GM18870 (cell line): ENCODE results near the gene TPCN2.

ENCODE experiments used
- ATAC-seq: cut with Tn5 transposase; IDR thresholded peaks from one replicate; pipeline ENCODE4 v1.9.1; 2021; ENCODE audit warnings: moderate library complexity; ENCODE audit not compliant: unreplicated experiment

TPCN2 gene

DNA sequence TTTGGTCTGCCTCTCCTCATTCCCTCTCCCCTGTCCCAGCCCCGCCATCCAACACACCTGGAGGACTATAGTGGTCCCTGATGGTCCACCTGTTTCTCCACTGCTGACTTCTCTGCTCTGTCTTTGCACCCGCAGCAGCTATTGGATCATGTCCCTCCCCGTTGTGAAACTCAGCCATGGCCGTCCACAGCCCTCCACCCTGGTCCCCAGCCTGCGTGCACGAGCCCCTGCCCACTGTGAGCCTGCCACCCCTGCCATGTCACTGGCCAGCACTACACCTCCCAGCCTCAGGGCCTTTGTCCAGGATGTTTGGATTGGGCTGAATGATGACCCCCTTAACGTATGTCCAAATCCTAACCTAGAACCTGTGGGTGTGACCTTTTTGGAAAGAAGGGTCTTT is 59.3 kb downstream of the TPCN2 start:
- no peak for ATAC-seq

DNA sequence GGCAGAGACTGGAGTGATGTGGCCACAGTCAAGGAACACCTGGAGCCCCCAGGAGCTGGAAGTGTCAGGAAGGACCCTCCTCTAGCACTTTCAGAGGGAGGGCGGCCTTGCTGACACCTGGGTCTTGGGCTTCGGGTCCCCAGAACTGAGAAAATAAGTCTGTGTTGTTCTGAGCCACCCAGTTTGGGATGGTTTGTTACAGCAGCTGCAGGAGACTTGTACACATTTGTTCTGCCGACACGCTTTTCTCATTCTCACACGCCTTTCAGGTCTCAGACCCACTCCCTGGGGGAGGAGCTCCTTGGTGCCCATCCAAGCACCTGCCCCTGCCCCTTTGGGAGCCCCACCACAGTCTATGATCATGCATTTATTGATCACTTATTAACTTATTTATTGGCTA is 59.8 kb downstream of the TPCN2 start:
- ATAC-seq: no peak

DNA sequence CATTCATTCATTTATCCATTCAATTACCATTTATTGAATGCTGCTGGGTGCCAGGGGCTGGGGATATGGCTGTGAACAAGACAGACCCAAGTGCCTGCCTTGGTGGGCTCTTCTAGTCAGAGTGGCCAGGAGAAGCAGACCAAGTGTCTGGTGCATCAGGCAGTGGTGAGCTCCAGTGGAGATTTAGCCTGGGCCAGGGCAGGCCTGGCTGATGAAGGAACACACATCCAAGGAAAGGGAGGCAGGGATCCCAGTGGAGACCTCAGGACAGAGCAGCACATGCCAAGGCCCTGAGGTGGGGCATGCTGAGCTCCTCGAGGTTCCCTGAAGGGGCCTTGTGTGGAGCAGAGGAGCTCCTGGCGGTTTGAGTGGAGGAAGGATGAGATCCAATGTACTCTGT is 60.4 kb downstream of the TPCN2 start:
- ATAC-seq: no peak

DNA sequence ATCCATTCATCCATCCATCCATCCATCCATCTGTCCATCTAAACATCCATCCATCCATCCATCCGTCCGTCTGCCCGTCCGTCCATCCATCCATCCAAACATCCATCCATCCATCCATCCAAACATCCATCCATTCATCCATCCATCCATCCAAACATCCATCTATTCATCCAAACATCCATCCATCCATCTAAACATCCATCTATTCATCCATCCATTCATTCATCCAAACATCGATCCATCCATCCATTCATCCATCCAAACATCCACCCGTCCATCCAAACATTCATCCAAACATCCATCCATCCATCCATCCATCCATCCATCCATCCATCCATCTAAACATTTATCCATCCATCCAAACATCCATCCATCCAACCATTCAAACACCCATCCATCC is 61.7 kb downstream of the TPCN2 start:
- no peak for ATAC-seq

DNA sequence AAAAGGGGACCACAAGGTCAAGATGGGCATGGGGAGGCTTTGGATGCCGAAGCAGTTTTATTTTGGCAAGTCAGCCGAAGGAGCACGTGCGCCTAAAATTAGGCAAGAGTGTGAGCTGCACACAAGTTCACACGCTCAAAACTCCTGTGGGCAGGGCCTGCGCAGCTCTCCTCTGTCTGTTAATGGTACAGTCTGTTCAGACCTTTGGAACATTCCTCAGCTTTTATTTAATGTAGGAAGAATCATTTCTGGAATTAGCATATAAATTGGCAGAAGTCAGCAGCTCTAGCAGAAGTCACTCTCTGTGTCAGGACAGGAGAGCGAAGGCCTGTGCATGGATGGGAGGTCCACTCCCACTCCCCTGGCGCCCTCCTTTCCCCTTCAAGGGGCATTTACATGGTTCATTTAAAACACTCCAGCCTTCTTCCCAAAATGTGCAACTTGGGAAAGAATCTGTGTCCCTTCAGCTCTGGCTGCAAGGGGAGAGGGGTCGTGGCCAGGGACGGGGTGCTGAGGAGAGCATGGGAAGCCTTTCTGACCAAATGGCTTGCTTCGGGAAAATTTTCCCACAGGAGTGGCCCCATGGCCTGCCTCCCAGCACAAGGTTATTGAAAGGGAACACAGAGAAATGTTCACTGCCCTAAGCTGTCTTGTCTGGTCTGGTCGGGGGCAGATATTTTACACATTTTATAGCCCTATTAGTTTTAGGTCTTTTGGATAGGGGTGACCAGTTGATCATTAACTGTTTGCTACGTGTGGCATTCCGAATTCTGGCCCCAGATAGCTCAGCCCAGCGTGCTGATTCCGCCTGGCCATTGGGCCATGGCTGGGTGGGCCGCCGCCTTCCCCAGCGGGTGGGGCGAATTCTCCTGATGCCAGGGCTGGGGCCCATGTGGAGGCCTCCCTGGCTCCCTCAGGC is 63.2 kb downstream of the TPCN2 start:
- no peak for ATAC-seq

GRCh38 chr11:69113226-69113625 is 64.5 kb downstream of the TPCN2 start:
- ATAC-seq: no peak

GRCh38 chr11:69113646-69114340 is 65.1 kb downstream of the TPCN2 start:
- ATAC-seq: no peak

DNA sequence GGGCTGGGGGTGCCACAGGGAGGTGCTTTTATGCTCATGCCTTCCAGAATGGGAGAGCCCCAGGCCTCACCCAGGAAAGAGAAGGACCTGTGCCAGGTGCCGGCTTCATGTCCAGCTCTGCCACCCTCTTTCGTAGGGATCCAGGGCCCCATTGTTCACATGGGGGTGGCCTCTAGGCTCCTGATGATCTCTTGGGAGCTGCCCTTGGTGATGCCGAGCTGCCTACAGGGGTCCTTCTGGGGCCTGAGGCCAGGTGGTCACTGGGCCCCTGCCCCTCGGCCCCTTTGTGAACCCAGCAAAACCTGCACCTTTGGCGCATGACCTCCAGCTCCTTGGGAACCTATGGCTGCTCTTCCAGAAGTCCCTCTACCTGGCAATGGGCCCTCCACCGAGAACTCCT is 65.6 kb downstream of the TPCN2 start:
- no peak for ATAC-seq

DNA sequence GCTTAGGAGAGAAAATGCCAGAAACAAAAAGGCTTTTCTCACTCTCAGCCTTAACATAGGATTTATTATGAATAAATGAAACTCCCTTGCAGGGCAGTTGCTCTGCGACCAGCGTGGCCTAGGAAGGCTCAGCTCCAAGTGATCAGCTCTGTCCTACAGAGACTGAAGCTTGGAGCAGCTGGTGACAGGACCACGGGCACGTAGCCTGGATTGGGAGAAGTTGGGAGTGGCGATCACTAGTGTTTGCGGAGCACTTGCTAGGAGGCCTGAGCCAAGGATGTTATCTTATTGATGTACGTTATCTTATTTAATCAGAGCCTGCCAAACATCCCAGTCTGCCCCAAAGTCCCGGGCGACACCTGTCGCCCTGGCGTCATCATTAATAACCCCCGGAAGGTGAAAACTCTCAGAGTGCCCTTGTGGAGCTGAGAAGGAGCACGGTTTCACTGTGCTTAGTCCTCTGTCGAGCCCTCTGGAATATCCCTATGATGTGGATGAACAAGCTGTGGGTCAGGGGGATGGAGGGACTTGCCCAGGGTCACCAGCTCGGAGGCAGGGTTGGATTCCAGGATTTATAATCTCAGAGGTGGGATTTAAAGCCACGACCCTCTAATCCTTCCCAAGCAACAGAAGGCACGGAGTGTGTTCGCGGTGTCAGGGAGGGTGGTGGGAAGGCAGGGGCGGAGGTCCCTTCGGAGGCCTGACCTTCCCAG is 66.2 kb downstream of the TPCN2 start:
- ATAC-seq: no peak

DNA sequence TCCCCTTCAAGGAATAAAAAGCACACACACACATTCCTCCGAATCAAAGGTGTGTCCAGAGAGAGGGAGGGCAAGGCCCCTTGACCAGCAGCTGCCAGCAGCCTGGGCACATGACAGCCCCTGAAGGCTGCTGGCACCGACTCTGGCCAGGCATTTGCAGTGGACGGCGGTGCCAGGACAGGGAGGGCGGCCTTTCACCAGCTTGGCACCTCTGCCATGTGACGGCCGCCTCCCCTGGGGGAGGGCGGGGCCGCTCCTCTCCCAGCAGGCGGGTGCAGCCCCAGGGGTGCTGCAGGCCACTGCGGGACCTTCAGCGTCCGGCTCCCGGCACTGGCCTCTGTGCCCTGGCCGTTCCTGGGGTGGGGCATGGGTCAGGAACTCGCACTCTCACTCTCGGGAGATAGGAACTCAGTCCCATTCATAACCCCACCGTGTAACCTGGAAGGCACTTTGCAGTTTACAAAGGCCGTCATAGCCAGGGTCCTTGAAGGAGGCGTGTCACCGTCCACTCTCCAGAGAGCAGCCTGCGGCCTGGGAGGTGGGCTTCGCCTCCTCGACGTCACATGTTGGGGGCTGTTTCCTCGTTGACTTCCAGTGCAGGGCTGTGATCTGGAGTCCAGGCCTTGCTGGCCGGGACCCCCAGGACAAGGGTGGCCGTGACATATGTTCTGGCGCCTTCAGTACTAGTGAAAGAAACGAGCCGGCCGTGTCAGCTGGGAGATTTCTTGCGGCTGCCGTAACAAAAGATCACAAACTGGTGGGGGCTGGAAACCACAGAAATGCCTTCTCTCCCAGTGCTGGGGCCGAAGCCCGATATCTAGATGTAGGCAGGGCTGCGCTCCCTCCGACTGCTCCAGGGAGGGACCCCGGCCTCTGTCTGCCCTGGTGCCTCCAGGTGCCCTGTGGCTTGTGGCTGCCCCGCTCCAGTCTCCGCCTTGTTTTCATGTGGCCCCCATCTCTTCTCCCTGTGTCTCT is 67.1 kb downstream of the TPCN2 start:
- ATAC-seq: no peak

DNA sequence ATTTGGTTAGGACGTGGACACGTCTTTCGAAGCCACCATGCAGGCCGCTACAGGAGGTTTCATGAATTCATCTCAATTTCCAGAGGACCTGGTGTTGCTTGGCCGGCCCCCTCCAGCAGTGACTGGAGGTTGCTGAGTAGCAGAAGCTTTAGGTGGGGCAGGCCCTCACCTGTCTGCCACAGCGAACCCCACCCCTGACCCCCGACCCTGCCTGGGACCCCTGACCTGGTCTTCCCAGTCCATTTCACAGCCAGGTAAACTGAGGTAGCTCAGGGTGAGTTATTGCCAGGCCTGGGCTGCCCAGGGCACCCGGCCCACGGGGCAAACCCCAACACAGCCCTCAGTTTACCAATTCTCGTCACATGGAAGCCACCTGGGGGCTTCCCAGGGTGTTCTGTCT is 67.9 kb downstream of the TPCN2 start:
- ATAC-seq: no peak

- no peak for ATAC-seq
Measured at GRCh38 chr11:69119190-69119589, 70.5 kb downstream of the TPCN2 start.

DNA sequence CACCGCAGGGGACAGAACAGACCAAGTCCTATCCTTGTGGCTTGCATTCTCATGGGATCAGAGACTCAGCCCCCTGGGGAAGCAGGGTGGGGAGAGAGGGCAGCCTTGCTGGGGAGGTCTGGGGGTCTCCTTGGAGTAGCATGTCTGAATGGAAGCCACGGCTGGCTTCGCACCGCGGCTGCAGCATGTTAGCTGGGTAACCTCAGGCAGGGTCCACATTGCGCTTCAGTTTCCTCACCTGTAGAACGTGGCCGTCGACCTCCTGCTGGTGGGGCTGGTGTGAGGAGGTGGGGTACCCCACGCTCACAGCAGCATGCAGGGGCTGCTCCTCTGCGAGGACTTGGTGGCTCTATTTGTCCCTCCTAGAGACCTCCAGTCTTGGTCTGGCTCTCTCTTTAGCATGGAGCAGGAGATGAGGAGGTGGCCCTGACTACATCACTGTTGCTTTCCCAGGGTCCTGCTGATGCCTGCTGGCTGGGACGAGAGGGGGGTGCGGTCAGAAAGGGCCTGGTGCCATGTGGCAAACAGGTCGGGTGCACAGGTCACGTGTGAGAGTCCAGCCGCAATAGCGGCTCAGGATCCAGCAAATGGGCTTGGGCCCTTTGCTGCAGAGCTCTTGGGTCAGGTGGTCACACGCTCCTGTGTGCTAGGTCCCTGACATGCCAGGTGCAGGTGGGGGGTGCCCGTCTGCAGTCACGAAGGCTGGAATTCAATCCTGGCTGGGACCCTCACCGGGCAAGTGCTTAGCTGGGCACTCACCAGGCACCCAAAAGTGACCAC is 71.6 kb downstream of the TPCN2 start:
- ATAC-seq: no peak

DNA sequence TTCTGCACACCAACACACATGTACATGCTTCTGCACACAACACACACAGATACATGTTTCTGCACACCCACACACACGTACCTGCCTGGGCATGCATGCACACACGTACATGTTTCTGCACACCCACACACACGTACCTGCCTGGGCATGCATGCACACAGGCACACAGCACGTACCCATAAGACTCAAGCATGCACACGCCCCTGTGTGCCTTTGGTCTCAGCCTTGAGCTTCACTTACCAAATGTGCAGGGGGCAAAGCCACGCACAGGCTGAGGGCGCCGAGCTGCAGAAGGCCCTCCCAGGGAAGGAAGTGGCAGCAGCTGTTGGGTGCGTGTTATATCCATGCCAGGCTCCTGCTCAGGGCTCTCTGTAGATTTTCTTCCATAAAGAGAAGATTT is 72.3 kb downstream of the TPCN2 start:
- ATAC-seq: no peak

DNA sequence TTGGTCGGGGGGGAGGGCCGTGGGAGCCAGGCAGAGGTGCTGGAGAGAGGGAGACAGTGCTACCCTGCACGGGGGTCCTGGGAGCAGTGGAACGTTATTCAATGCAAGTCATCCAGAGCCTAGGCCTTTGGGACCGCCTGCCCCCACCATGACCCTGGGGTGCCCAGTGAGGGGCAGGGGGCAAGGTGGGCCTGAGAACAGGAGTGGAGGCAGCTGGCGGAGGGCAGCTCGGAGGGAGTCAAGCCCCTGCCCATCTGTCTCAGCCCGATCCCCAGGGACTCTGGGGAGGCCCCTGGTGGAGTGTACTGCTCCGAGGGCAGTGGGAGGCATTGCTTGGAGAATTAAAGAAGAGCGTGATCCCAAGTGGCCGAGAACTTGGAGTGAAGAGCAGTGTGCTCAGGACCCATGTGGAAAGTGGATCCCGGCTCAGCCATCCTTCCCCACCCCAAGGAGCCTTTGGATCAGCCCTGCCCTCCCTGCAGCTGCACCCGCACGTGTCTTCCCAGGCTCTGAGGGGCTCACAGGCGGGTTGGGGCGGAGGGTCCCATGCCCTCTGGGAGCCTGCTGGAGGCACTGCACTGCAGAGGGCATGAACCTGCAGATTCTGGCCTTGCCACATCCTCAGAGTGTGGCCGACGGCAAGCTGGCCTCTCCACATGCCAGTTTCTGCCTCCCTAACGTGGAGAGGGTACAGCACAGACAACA is 73.0 kb downstream of the TPCN2 start:
- no peak for ATAC-seq

DNA sequence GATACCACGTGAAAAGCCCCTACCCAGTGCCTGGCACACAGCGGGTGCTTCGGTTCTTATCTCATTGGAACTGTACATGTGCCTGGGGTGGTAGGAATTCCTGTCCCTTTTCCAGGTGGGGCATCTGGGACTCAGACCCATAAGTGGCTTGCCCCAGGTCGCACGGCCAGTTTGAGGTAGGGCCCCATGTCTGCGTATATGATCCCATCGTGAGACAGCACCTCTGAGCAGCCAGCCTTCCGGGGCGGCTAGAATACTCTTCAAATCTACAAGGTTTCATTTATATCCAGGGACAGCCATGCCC is 73.5 kb downstream of the TPCN2 start:
- ATAC-seq: no peak

DNA sequence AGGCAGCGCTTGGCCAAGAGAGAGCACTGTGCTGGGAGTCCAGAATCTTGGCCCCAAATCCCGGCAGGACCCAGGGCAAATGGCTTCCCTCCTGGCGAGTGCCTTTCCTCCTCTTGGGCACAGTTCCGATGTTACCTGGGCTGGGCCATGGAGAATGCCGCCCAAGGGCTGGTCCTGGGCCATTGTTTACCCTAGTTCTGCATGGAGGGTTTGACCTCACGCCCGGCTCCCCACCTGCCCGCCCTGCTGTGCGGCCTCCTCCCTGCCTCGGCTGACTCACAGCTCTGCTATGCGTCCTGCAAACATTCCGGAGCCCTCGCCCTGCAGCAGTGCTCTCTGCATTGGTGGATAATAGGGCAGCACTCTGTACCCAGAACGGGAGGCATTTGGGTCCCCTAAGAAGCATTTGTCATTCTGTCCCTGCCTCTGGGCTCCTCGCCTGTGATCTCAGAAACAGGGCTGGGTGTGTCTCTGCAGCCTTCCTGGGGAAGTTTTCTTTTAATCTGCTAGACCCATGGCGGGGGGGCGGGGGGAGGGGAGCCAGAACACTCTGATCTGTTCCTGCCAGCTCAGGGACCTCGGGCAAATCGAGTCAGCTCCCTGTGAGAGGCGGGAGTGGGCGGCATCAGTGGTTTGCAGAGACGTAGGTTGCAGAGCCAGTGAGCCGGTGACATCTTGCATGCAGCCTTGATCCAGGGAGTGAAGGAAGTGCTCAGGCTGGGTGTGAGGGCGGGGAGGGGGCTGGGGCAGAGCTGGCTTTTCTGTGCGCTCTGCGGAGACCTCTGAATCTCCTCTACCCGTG is 74.1 kb downstream of the TPCN2 start:
- no peak for ATAC-seq
